ENCODE measurements around the gene GIT2. TPM values are rescaled to one million over a fixed set of nuclear protein-coding genes. Genes with fewer than 3 reads are reported as not detected.

GIT2 gene
- total and polyA plus RNA-seq, 2 experiments from 2014 or later = 15.8 to 20.9 TPM

- no peaks in the 10 kb centered on the region for H3K9me2 ChIP-seq (ENCODE audit: insufficient read depth)
- Mint-ChIP-seq H3K4me3 (no peak overlapping the region), H3K27me3 (ENCODE audit: insufficient read depth, low read depth, poor library complexity) (peaks cover 3% of the 10 kb centered on the region), H3K4me1 (no peaks in the 10 kb centered on the region), H3K36me3 (ENCODE audit: low read depth) (peaks cover 45% of the 10 kb centered on the region), H3K27ac (no peak overlapping the region), H3K9me3 (no peaks in the 10 kb centered on the region)
- no peaks in the 10 kb centered on the region for H3K27me3 ChIP-seq (ENCODE audit: insufficient read depth)
- no peak overlapping the region for H2AFZ ChIP-seq
- TF ChIP-seq POLR2AphosphoS5 (IDR thresholded peaks at IDR 0.05; ENCODE audit: low read depth) (no peak), JUNB (IDR thresholded peaks at IDR 0.05; ENCODE audit: unreplicated experiment) (no peak), CREB1 (CRISPR knock-in tag; IDR thresholded peaks at IDR 0.05; ENCODE audit: low read depth) (no peak), EZH2phosphoT487 (IDR thresholded peaks at IDR 0.05; ENCODE audit: unreplicated experiment) (no peak), ZNF114 (CRISPR knock-in tag; IDR thresholded peaks at IDR 0.05) (no peak), STAT1 (IDR thresholded peaks at IDR 0.05; ENCODE audit: unreplicated experiment) (no peak), ZNF331 (CRISPR knock-in tag; IDR thresholded peaks at IDR 0.05; ENCODE audit: low read depth) (no peak), ETS1 (IDR thresholded peaks at IDR 0.05) (no peak), NANOG (IDR thresholded peaks at IDR 0.05; ENCODE audit: borderline replicate concordance) (no peak)
- TF ChIP-seq, protein P1, sequence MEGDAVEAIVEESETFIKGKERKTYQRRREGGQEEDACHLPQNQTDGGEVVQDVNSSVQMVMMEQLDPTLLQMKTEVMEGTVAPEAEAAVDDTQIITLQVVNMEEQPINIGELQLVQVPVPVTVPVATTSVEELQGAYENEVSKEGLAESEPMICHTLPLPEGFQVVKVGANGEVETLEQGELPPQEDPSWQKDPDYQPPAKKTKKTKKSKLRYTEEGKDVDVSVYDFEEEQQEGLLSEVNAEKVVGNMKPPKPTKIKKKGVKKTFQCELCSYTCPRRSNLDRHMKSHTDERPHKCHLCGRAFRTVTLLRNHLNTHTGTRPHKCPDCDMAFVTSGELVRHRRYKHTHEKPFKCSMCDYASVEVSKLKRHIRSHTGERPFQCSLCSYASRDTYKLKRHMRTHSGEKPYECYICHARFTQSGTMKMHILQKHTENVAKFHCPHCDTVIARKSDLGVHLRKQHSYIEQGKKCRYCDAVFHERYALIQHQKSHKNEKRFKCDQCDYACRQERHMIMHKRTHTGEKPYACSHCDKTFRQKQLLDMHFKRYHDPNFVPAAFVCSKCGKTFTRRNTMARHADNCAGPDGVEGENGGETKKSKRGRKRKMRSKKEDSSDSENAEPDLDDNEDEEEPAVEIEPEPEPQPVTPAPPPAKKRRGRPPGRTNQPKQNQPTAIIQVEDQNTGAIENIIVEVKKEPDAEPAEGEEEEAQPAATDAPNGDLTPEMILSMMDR (conservative IDR thresholded peaks at IDR 0.05; ENCODE audit: low read depth in 2 of 2) = no peak
- peaks cover 21% of the 10 kb centered on the region; the same call in 1 of the 2 replicates for H3K36me3 ChIP-seq (ENCODE audit: insufficient read depth)
- DNase-seq (ENCODE audit: low spot score) (no peak), ATAC-seq (no peak)
- no peak overlapping the region for H3K4me2 ChIP-seq
- no peak overlapping the region for H3K27ac ChIP-seq (ENCODE audit: low read depth)
- H3K4me3 ChIP-seq = no peak overlapping the region
- H3K4me1 ChIP-seq (ENCODE audit: insufficient read depth) = no peaks in the 10 kb centered on the region
- H4K20me1 ChIP-seq (replicated peaks; ENCODE audit: insufficient read depth) = no peaks in the 10 kb centered on the region
- no peaks in the 10 kb centered on the region for H3F3A ChIP-seq (replicated peaks; ENCODE audit: low read depth)
- H3K79me2 ChIP-seq (replicated peaks; ENCODE audit: insufficient read depth) = no peaks in the 10 kb centered on the region
Observed at GRCh38 chr12:109983432-109984142, 12.6 kb downstream of the GIT2 start.

- Mint-ChIP-seq H3K4me1 (no peaks in the 10 kb centered on the region), H3K27ac (no peak overlapping the region), H3K27me3 (ENCODE audit: insufficient read depth, low read depth, poor library complexity) (peaks cover 3% of the 10 kb centered on the region), H3K4me3 (no peak overlapping the region), H3K9me3 (no peaks in the 10 kb centered on the region), H3K36me3 (ENCODE audit: low read depth) (peaks cover 42% of the 10 kb centered on the region)
- no peak overlapping the region for H3K4me2 ChIP-seq
- ATAC-seq (no peak), DNase-seq (ENCODE audit: low spot score) (no peak)
- H3F3A ChIP-seq (replicated peaks; ENCODE audit: low read depth) = no peaks in the 10 kb centered on the region
- no peaks in the 10 kb centered on the region for H4K20me1 ChIP-seq (replicated peaks; ENCODE audit: insufficient read depth)
- H3K4me3 ChIP-seq = no peak overlapping the region
- H2AFZ ChIP-seq = no peak overlapping the region
- no peaks in the 10 kb centered on the region for H3K79me2 ChIP-seq (replicated peaks; ENCODE audit: insufficient read depth)
- no peaks in the 10 kb centered on the region for H3K27me3 ChIP-seq (ENCODE audit: insufficient read depth)
- H3K4me1 ChIP-seq (ENCODE audit: insufficient read depth) = no peaks in the 10 kb centered on the region
- H3K9me2 ChIP-seq (ENCODE audit: insufficient read depth) = no peaks in the 10 kb centered on the region
- no peak overlapping the region for H3K27ac ChIP-seq (ENCODE audit: low read depth)
- peaks cover 17% of the 10 kb centered on the region; the same call in 1 of the 2 replicates for H3K36me3 ChIP-seq (ENCODE audit: insufficient read depth)
- TF ChIP-seq ETS1 (IDR thresholded peaks at IDR 0.05) = no peak
- TF ChIP-seq ZNF331 (CRISPR knock-in tag; IDR thresholded peaks at IDR 0.05; ENCODE audit: low read depth) = no peak
- TF ChIP-seq POLR2AphosphoS5 (IDR thresholded peaks at IDR 0.05; ENCODE audit: low read depth) = no peak
- TF ChIP-seq JUNB (IDR thresholded peaks at IDR 0.05; ENCODE audit: unreplicated experiment) = no peak
- TF ChIP-seq REST (IDR thresholded peaks at IDR 0.05; ENCODE audit: unreplicated experiment) = no peak
Observed at GRCh38 chr12:109982210-109982609, 14.0 kb downstream of the GIT2 start.

Measured in GM23338 (cell line).